Trophoblast cell (in vitro differentiated cells and primary cell): ENCODE data around the gene AHNAK2.

Source experiments
- DNase-seq, 2 donors: peaks; one replicate each; pipeline ENCODE4 v3.0.0-alpha.2; 2016
- H2AFZ ChIP-seq: 2 replicates; pipeline ENCODE4 v1.6.1; 2013; ENCODE audit warnings: low read length, moderate library complexity, mild to moderate bottlenecking; ENCODE audit not compliant: insufficient read depth, poor library complexity
- H2AK5ac ChIP-seq: 2 replicates; pipeline ENCODE4 v1.6.1; 2013; ENCODE audit warnings: mild to moderate bottlenecking, low read length
- H2BK120ac ChIP-seq: 2 replicates; pipeline ENCODE4 v1.6.1; 2013; ENCODE audit warnings: low read length, mild to moderate bottlenecking, moderate library complexity; ENCODE audit not compliant: insufficient read depth, poor library complexity
- H2BK12ac ChIP-seq: 2 replicates; pipeline ENCODE4 v1.6.1; 2013; ENCODE audit warnings: mild to moderate bottlenecking, low read length, moderate library complexity
- H2BK5ac ChIP-seq: 2 replicates; pipeline ENCODE4 v1.6.1; 2013; ENCODE audit warnings: low read length, low read depth, moderate library complexity, mild to moderate bottlenecking; ENCODE audit not compliant: poor library complexity
- H3K14ac ChIP-seq: 2 replicates; pipeline ENCODE4 v1.6.1; 2013; ENCODE audit warnings: mild to moderate bottlenecking, low read length
- H3K18ac ChIP-seq: 2 replicates; pipeline ENCODE4 v1.6.1; 2013; ENCODE audit warnings: mild to moderate bottlenecking, low read length
- H3K23ac ChIP-seq: 2 replicates; pipeline ENCODE4 v1.6.1; 2013; ENCODE audit warnings: low read length
- H3K27ac ChIP-seq: 2 replicates; pipeline ENCODE4 v1.5.1; 2013; ENCODE audit warnings: low read depth, mild to moderate bottlenecking, inconsistent platforms, low read length, moderate library complexity
- H3K27me3 ChIP-seq: 2 replicates; pipeline ENCODE4 v1.6.1; 2013; ENCODE audit warnings: inconsistent platforms, mild to moderate bottlenecking, low read length, moderate library complexity; ENCODE audit not compliant: insufficient read depth
- H3K36me3 ChIP-seq, 2 experiments: 1 replicate in 1 of 2; 2 replicates in 1 of 2; pipeline ENCODE4 v1.6.1; 2013; ENCODE audit warnings: low read length in 2 of 2, mild to moderate bottlenecking in 2 of 2, moderate library complexity in 1 of 2; ENCODE audit not compliant: insufficient read depth in 2 of 2, control insufficient read depth in 1 of 2
- H3K4ac ChIP-seq: 2 replicates; pipeline ENCODE4 v1.6.1; 2013; ENCODE audit warnings: low read depth, mild to moderate bottlenecking, low read length, moderate library complexity
- H3K4me1 ChIP-seq, 2 experiments: 1 replicate in 1 of 2; 2 replicates in 1 of 2; pipeline ENCODE4 v1.6.1; 2013; ENCODE audit warnings: low read length in 2 of 2, mild to moderate bottlenecking in 2 of 2, moderate library complexity in 1 of 2; ENCODE audit not compliant: insufficient read depth in 2 of 2, control insufficient read depth in 1 of 2
- H3K4me2 ChIP-seq: 2 replicates; pipeline ENCODE4 v1.6.1; 2013; ENCODE audit warnings: inconsistent platforms, mild to moderate bottlenecking, low read length, moderate library complexity
- H3K4me3 ChIP-seq: 2 replicates; pipeline ENCODE4 v1.5.1; 2013; ENCODE audit warnings: mild to moderate bottlenecking, low read depth, low read length, inconsistent platforms
- H3K79me1 ChIP-seq: one replicate; pipeline ENCODE4 v1.6.1; 2013; ENCODE audit warnings: low read length
- H3K79me2 ChIP-seq: 2 replicates; pipeline ENCODE4 v1.6.1; 2013; ENCODE audit warnings: low read length, mild to moderate bottlenecking; ENCODE audit not compliant: control insufficient read depth, insufficient read depth, poor library complexity
- H3K9ac ChIP-seq: 2 replicates; pipeline ENCODE4 v1.6.1; 2013; ENCODE audit warnings: mild to moderate bottlenecking, low read length
- H3K9me3 ChIP-seq: 2 replicates; pipeline ENCODE4 v1.6.1; 2013; ENCODE audit warnings: low read depth, mild to moderate bottlenecking, control low read depth, inconsistent platforms, low read length; ENCODE audit not compliant: insufficient read depth
- H4K12ac ChIP-seq: 2 replicates; pipeline ENCODE4 v1.6.1; 2013; ENCODE audit warnings: low read depth, mild to moderate bottlenecking, low read length, moderate library complexity
- H4K8ac ChIP-seq: 2 replicates; pipeline ENCODE4 v1.6.1; 2013; ENCODE audit warnings: low read depth, mild to moderate bottlenecking, low read length, moderate library complexity
- H4K91ac ChIP-seq: one replicate; pipeline ENCODE4 v1.6.1; 2013; ENCODE audit warnings: low read depth, mild to moderate bottlenecking, low read length, moderate library complexity
- WGBS: extraction: QIAGEN DNeasy Blood & Tissue Kit; methylation state at CpG from one replicate; pipeline ENCODE4 v1.1.7; 2013; ENCODE audit warnings: missing lambda C conversion rate; ENCODE audit not compliant: insufficient read length, insufficient coverage; ENCODE audit errors: extremely low coverage; 5-methylcytosine and 5-hydroxymethylcytosine counted together

AHNAK2 gene

DNA sequence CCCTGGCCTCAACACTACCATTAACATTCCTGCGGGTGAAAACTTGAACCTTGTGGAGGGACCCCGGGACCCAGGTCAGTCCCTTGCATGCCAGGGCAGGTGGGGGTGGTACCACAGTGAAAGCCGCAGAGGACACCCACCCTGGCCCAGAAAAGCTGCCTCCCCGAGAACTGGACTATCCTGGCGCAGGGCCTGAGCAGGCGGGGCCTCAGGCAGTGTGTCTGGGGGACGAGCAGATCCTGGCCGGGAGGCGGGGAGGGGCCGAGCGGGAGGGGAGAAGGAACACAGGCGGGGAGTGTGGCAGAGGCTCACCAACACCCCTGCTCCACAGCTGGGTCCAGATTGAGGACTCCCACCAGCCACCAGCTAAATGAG, 10.0 kb downstream of the AHNAK2 start:
- no peaks in the 10 kb centered on the region for H3K79me2 ChIP-seq
- H2BK5ac ChIP-seq = no peak overlapping the region
- no peak overlapping the region for H2AFZ ChIP-seq
- no peak overlapping the region for H4K8ac ChIP-seq
- H3K23ac ChIP-seq = no peak overlapping the region
- peak in 1 of 2 donors; percentile 24 for DNase-seq
- H3K27me3 ChIP-seq = no peaks in the 10 kb centered on the region
- H3K4me2 ChIP-seq = peak overlapping the region; percentile 59
- H3K4me1 ChIP-seq = peaks cover 23 to 42% of the 10 kb centered on the region in 2 experiments
- no peak overlapping the region for H2BK120ac ChIP-seq
- no peak overlapping the region for H3K4ac ChIP-seq
- H3K9ac ChIP-seq = no peak overlapping the region
- no peak overlapping the region for H2BK12ac ChIP-seq
- H3K4me3 ChIP-seq = no peak overlapping the region
- H2AK5ac ChIP-seq = no peak overlapping the region
- H3K79me1 ChIP-seq = no peaks in the 10 kb centered on the region
- H3K18ac ChIP-seq = no peak overlapping the region
- H4K12ac ChIP-seq = no peak overlapping the region
- no peak overlapping the region for H3K27ac ChIP-seq
- H3K14ac ChIP-seq = no peak overlapping the region
- no peak overlapping the region for H4K91ac ChIP-seq
- no CpG with 5 or more reads among the region's 12 CpGs for WGBS
- no peaks in the 10 kb centered on the region for H3K36me3 ChIP-seq
- H3K9me3 ChIP-seq = peaks cover 2% of the 10 kb centered on the region

- H2BK120ac ChIP-seq = no peak overlapping the region
- H3K27ac ChIP-seq = no peak overlapping the region
- peaks cover 19 to 37% of the 10 kb centered on the region in 2 experiments for H3K4me1 ChIP-seq
- no peaks in the 10 kb centered on the region for H3K79me1 ChIP-seq
- no peak overlapping the region for H2AK5ac ChIP-seq
- peak overlapping the region; percentile 59 for H3K4me2 ChIP-seq
- H4K12ac ChIP-seq = no peak overlapping the region
- no peak overlapping the region for H2AFZ ChIP-seq
- H4K91ac ChIP-seq = no peak overlapping the region
- H3K9ac ChIP-seq = no peak overlapping the region
- peak overlapping the region; percentile 5 for H4K8ac ChIP-seq
- H3K79me2 ChIP-seq = no peaks in the 10 kb centered on the region
- H3K4ac ChIP-seq = no peak overlapping the region
- no peak overlapping the region for H2BK12ac ChIP-seq
- H3K18ac ChIP-seq = no peak overlapping the region
- no peak overlapping the region for H3K4me3 ChIP-seq
- peaks cover 2% of the 10 kb centered on the region for H3K9me3 ChIP-seq
- DNase-seq = peak in 1 of 2 donors; percentile 27
- H3K14ac ChIP-seq = no peak overlapping the region
- no peaks in the 10 kb centered on the region for H3K27me3 ChIP-seq
- no peak overlapping the region for H2BK5ac ChIP-seq
- no peak overlapping the region for H3K23ac ChIP-seq
- no peaks in the 10 kb centered on the region for H3K36me3 ChIP-seq
- no CpG with 5 or more reads among the region's 36 CpGs for WGBS
These were observed 10.6 kb downstream of the AHNAK2 start for GRCh38 chr14:104967386-104968152.

DNA sequence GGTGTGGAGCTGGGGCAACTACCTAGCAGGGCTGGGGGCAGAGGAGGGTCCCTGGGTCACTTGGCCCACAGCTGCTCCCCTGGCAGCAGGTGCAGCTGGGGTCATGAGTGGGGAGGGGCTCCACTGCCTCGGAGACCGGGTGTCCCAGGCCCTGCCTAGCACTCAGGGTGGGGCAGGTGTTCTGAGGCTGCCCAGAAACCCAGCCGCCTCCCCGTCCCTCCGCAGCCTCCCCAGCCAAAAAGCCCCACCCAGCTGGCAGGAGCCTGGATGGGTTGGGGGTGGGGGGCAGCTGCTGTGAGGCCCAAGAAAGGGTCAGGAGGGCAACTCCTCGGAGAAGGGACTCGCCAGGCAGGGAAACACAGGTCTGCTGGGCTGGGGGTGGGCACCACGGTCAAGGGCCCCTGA, 11.2 kb downstream of the AHNAK2 start:
- no CpG with 5 or more reads among the region's 8 CpGs for WGBS
- H2BK120ac ChIP-seq = no peak overlapping the region
- H4K91ac ChIP-seq = no peak overlapping the region

DNA sequence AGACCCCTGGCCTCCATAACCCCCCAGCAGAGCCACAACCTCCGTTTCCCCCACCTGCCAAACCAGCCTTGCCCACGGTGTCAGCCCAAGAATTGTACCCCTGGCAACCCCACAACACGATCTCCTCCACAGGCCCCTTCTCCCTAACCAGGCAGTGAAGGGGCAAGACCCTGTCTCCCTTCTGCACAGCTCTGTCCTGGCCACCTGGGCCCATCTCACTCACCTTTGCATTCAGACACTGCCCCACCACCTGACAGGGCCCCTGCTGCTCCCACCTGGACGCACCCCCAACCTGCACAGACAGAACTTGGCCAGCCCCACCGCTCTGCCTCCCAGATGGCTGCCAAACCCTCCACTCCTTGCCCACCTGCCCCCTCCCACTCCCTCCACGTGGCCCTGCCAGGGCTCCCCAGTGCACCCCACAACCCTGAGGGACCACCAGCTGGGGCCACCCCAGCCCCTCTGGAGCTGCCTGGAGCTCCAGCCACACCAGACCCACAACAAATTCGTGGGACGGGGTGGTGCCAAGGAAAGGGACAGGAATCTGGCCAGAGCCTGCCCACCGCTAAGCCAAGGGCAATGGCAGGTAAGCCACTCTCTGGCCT, 11.8 kb downstream of the AHNAK2 start:
- Histone ChIP-seq H4K12ac (no peak overlapping the region), H3K23ac (no peak overlapping the region), H3K14ac (no peak overlapping the region), H3K79me1 (no peaks in the 10 kb centered on the region), H3K9me3 (peaks cover 2% of the 10 kb centered on the region), H2BK12ac (no peak overlapping the region), H2BK120ac (no peak overlapping the region), H3K27ac (no peak overlapping the region), H3K27me3 (no peaks in the 10 kb centered on the region), H3K4me1 (peaks cover 19 to 28% of the 10 kb centered on the region in 2 experiments), H3K9ac (no peak overlapping the region), H3K18ac (no peak overlapping the region), H3K4ac (no peak overlapping the region), H3K4me3 (no peak overlapping the region), H2AFZ (no peak overlapping the region), H4K8ac (no peak overlapping the region), H2AK5ac (no peak overlapping the region), H4K91ac (no peak overlapping the region), H3K36me3 (no peaks in the 10 kb centered on the region), H3K4me2 (no peak overlapping the region), H3K79me2 (no peaks in the 10 kb centered on the region), H2BK5ac (no peak overlapping the region)
- no peak for DNase-seq
- WGBS = no CpG with 5 or more reads among the region's 9 CpGs

More for the DNA sequence above, 11.2 kb downstream of the AHNAK2 start:
- Histone ChIP-seq H3K79me2 (no peaks in the 10 kb centered on the region), H3K9me3 (peaks cover 2% of the 10 kb centered on the region), H3K4me2 (no peak overlapping the region), H3K23ac (no peak overlapping the region), H3K9ac (no peak overlapping the region), H3K79me1 (no peaks in the 10 kb centered on the region), H3K4me1 (peaks cover 19 to 32% of the 10 kb centered on the region in 2 experiments), H3K18ac (no peak overlapping the region), H4K12ac (no peak overlapping the region), H2BK12ac (no peak overlapping the region), H2AFZ (no peak overlapping the region), H3K14ac (no peak overlapping the region), H3K36me3 (no peaks in the 10 kb centered on the region), H3K27me3 (no peaks in the 10 kb centered on the region), H3K4me3 (no peak overlapping the region), H3K4ac (no peak overlapping the region), H3K27ac (no peak overlapping the region), H4K8ac (no peak overlapping the region), H2BK5ac (no peak overlapping the region), H2AK5ac (no peak overlapping the region)
- no peak for DNase-seq
